Osteocyte (in vitro differentiated cells): ENCODE measurements around the gene JAG1. TPM values are rescaled to one million over a fixed set of nuclear protein-coding genes. Genes with fewer than 3 reads are reported as not detected.

Experiments
- DNase-seq: peaks from one replicate; pipeline ENCODE4 v3.0.0; 2021; ENCODE audit warnings: mixed read lengths; ENCODE audit not compliant: unreplicated experiment; ENCODE audit errors: extremely low spot score
- H3K27ac Mint-ChIP-seq: one replicate; pipeline ENCODE4 v1.8.0; 2021; ENCODE audit warnings: mild to moderate bottlenecking, mixed read lengths; ENCODE audit not compliant: unreplicated experiment
- H3K27me3 Mint-ChIP-seq: one replicate; pipeline ENCODE4 v1.8.0; 2021; ENCODE audit warnings: mixed read lengths; ENCODE audit not compliant: unreplicated experiment
- H3K36me3 Mint-ChIP-seq: one replicate; pipeline ENCODE4 v1.8.0; 2021; ENCODE audit warnings: mixed read lengths; ENCODE audit not compliant: unreplicated experiment
- H3K4me1 Mint-ChIP-seq: one replicate; pipeline ENCODE4 v1.8.0; 2021; ENCODE audit warnings: mixed read lengths; ENCODE audit not compliant: unreplicated experiment
- H3K4me3 Mint-ChIP-seq: one replicate; pipeline ENCODE4 v1.8.0; 2021; ENCODE audit warnings: mild to moderate bottlenecking, moderate library complexity, mixed read lengths; ENCODE audit not compliant: unreplicated experiment
- H3K9me3 Mint-ChIP-seq: one replicate; pipeline ENCODE4 v1.8.0; 2021; ENCODE audit warnings: mixed read lengths; ENCODE audit not compliant: unreplicated experiment
- CTCF ChIP-seq: fragments of 200-600 bp; sonication (generic); IDR thresholded peaks from 2 replicates; pipeline ENCODE4 v1.5.0; 2021; ENCODE audit warnings: antibody characterized with exemption, mild to moderate bottlenecking, moderate library complexity
- total RNA-seq: library from RNA; stranded (reverse); gene quantifications from 2 replicates; pipeline ENCODE4 v1.2.1, GENCODE V29; 2021

The JAG1 gene
- total RNA-seq, 1 donor from 2014 or later, result 254 TPM

DNA sequence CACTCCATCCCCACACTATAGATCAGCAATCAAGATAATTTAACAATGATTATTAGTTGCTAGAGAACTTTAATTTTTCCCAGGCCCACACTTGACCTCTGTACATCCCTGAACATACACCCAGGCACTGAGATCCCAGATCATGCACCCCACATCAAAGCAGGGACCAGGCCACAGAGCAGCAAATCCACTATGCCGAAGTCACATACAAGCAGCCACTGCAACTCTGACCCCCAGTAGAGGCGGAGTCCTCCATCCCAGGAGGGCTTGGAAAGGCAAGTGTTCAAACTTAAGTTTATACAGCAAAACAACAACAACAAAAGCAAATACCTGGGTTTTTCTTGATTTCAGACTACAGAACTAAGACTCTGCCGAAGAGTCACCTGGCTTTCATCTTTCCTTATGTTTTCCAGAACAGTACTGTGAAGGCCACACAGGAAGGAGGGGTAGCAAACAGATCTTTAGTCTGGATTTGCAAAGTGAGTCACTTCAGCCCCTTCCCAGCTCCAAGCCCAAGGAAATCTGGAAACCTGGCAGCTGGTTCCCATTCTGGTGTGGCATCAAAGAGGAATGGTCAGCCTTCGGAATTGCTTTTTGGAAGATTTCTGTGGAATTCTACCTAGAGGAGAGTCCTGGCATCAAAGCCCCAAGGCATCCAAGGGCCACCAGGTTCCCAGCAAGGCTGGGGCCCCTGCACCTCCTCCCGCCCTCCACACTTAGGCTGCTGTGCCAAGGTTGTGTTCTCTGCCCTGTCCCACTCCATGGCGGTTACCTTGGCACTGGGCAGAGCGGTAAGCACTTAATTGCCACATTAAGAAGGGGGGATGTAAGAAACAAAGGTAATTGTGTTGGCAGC, 7.3 kb downstream of the JAG1 start:
- DNase-seq, result no peak
- Mint-ChIP-seq H3K27ac (peak overlapping the region; percentile 89), H3K36me3 (peaks cover 65% of the 10 kb centered on the region), H3K4me1 (peaks cover 85% of the 10 kb centered on the region), H3K4me3 (peak overlapping the region; percentile 48), H3K9me3 (no peaks in the 10 kb centered on the region), H3K27me3 (no peaks in the 10 kb centered on the region)
- TF ChIP-seq CTCF, result no peak

GRCh38 chr20:10665791-10666190, 8.0 kb downstream of the JAG1 start:
- TF ChIP-seq CTCF, result no peak
- Mint-ChIP-seq H3K9me3 (no peaks in the 10 kb centered on the region), H3K36me3 (peaks cover 66% of the 10 kb centered on the region), H3K27ac (peak overlapping the region; percentile 89), H3K4me3 (peak overlapping the region; percentile 48), H3K27me3 (no peaks in the 10 kb centered on the region), H3K4me1 (peaks cover 92% of the 10 kb centered on the region)
- DNase-seq, result no peak

GRCh38 chr20:10665027-10665561, 8.7 kb downstream of the JAG1 start:
- Mint-ChIP-seq H3K27ac (peak overlapping the region; percentile 89), H3K4me3 (peak overlapping the region; percentile 34)

GRCh38 chr20:10663756-10664155, 10.0 kb downstream of the JAG1 start:
- Mint-ChIP-seq H3K36me3 (peaks cover 73% of the 10 kb centered on the region), H3K4me1 (peaks cover 95% of the 10 kb centered on the region), H3K27ac (peak overlapping the region; percentile 89), H3K4me3 (no peak overlapping the region), H3K27me3 (no peaks in the 10 kb centered on the region), H3K9me3 (no peaks in the 10 kb centered on the region)
- no peak for DNase-seq
- TF ChIP-seq CTCF, result no peak

More at GRCh38 chr20:10665027-10665561, 8.7 kb downstream of the JAG1 start:
- Mint-ChIP-seq H3K4me1 (peaks cover 94% of the 10 kb centered on the region), H3K9me3 (no peaks in the 10 kb centered on the region), H3K36me3 (peaks cover 68% of the 10 kb centered on the region), H3K27me3 (no peaks in the 10 kb centered on the region)
- DNase-seq, result no peak
- no peak for TF ChIP-seq CTCF
